SW 1271 (cell line): ENCODE results near the gene GOLGA6L2.
"Not testable (repeated sequence)": the region's sequence is repeated elsewhere in the genome, so short reads cannot be mapped to it uniquely, and the experiment has no call there.

ENCODE experiments used
- DNase-seq, 2 experiments: peaks; one replicate each; lab custom pipeline; 2025; lab: John Stamatoyannopoulos, UW

The GOLGA6L2 gene, protein sequence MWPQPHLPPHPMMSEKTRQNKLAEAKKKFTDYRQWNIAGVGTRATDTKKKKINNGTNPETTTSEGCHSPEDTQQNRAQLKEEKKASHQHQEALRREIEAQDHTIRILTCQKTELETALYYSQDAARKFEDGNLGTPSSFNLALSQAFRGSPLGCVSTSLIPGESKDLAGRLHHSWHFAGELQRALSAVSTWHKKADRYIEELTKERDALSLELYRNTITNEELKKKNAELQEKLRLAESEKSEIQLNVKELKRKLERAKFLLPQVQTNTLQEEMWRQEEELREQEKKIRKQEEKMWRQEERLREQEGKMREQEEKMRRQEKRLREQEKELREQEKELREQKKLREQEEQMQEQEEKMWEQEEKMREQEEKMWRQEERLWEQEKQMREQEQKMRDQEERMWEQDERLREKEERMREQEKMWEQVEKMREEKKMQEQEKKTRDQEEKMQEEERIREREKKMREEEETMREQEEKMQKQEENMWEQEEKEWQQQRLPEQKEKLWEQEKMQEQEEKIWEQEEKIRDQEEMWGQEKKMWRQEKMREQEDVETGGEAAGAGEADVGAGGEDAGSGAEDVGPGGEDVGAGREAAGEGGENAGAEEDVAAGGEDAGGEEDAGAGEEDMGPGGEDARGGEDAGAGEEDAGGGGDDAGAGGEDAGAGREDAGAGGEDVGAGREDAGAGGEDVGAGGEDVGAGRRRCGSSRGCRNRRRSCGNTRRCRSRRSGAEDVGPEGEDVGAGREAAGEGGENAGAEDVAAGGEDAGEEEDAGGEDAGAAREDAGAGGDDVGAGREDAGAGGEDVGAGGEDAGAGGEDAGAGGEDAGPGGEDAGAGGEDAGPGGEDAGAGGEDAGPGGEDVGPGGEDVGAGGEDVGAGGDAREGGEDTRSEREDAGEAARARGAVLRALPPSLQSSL

DNA sequence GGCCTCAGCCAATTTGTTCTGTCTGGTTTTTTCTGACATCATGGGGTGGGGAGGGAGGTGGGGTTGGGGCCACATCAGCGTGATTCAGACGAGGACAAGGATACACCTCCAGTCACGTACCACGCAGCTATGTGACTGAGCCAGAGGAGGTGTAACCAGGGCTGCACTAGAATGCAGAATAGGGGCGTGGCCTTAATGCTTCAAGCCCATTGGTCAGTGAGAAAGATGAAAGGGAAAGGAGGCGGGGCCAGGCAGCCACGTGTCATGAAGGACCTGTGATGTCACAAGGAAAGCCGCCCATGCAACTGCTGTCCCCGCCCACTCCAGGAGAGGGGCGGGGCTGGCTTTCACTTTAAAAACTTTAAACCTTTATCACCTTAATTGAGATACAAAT lies at the start of gene GOLGA6L2:
Gene GOLGA6L2, minus strand, starts transcription at position 137 of the 394 bp plus-strand sequence. Its CDS starts 62 bp downstream, at position 75.
- DNase-seq = peak in 1 of 2 experiments; percentile 9

DNA sequence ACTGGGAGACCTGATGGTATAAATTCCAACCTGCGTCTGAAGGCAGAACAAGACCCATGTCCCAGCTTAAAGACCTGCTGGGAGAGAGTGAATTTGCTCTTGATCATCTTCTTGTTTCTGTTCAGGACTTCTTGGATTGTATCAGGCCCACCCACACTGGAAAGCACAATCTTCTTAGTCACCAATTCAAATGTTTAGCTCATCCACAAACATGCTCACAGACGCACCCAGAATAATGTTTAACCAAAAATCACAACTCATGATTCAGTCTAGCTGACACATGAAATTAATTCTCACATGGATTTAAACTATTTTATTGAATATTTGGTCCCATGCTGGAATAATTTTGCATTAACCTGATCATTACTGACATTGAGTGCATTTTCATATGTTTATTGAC lies 37.8 kb upstream of the GOLGA6L2 start:
- no peak for DNase-seq

DNA sequence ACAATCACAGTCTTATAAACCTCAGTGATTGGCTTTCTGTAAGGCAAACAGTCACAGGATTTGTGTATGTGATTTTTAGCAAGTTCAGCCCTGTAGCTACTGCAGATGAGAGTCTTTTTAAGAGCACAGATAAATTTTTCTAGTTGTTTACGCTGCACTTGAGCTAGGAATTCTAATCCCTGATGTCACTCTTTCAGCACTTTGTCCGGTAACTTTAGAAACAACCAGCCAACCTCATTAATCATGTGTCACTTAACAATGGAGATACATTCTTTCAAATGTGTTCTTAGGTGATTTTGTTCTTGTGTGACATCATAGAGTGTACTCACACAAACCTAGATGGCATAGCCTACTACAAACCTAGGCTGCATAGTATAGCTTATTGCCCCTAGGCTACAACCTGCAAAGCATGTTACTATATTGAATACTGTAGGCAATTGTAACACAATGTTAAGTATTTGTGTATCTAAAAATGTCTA lies 36.8 kb upstream of the GOLGA6L2 start:
- DNase-seq = no peak

DNA sequence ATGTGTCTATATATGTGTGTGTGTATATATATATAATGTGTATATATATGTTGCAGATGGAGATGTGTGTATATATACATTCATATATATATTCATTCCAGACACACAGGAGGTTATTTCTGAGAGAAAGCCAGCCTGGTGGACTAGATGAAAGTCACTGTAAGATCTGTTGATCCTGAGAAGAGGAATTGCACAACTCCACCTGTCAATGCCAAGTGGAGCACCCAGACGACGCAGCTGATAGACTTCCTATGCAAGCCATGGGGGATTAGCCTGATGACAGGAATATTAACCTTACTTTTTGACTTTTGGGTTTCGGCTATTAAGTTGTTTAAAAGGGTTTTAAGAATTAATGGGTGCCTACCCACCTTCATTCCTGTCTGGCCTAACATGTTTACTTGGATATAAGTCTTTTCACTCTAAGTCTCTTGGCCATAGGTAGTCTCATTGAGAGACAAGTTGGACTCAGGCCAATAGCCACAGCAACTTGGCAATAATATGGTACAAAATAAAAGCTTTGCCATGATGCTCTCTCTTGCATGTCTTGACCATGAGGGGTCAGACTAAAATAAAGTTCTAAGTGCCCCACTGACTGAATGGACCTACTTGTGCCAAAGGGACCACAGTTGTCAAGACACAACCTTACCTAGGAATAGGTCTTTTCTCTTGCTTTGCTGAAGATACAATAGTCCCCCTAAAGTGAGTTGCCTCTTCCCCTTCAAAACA lies 35.9 kb upstream of the GOLGA6L2 start:
- no peak for DNase-seq

DNA sequence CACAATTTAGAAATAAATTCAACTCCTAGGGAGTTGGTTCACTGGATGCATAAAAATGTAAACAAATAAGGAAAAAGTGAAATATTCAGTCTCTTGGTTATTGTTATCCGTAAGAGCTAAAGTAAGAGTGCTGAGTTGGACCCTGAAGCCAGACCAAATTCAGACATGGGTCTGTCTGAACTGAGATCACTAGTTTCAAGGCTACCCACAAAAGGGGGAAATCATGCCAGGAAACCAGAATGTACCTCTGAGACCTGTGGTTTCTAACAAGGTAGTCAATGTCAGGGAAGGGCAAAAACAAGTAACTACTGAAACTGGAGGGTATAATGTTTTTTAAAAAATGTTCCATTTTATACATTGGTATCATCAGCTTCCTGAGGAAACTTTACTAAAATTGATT lies 35.2 kb upstream of the GOLGA6L2 start:
- DNase-seq = no peak

DNA sequence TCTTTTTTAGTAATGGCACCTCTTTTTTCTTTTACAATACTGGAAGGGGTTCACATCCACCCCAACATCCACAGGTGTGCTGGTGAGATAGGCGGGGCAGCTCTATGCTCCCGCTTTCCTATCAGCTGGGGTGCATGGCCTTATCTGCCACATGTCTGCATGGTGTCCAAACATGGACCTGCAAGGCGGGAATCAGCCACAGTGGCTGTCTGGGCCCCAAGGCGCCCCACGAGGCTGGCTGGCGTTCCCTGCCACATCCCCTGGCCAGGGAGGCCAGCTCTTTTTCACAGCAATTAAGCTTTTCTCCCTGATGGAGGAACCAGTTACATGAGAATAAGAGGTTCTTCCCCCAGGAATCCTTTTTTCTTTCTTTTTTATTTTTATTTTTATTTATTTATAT lies 30.9 kb upstream of the GOLGA6L2 start:
- no peak for DNase-seq

DNA sequence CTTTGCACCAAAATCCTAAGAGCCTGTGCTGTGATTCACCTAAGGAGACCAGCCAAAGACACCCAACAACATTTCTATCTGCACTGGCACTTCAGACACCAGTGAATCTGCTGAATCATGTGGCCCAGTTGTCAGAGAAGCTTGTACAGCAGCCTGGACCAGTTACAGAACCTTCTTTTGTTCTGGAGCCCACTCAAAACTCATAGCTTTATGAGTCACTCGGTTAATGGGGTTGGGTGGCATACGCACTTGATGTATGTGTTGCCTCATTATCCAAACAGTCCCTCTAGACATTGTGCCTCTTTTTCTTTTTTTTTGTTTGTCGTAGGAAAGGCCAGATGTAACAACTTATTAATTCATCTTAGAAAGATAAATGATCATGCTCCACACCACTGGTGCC lies 25.6 kb upstream of the GOLGA6L2 start:
- no peak for DNase-seq

DNA sequence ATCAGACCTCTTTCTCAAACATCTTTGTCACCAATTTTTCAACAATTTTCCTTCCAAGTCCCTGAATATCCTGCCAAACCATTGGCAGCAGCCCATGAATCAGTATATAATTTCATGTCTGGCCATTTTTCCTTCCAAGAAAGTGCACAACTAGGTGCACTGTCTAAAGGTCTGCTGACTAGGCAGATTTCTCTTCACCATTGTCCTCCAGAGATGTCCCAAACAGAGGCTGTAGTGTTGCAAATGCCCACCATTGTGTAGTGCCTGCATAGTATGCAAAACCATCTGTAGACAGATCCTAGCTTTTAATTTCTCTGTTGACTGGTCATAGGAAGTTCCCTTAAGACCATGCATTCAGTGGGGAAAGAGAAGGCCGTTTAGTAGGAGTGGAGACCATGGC lies 25.0 kb upstream of the GOLGA6L2 start:
- no peak for DNase-seq

DNA sequence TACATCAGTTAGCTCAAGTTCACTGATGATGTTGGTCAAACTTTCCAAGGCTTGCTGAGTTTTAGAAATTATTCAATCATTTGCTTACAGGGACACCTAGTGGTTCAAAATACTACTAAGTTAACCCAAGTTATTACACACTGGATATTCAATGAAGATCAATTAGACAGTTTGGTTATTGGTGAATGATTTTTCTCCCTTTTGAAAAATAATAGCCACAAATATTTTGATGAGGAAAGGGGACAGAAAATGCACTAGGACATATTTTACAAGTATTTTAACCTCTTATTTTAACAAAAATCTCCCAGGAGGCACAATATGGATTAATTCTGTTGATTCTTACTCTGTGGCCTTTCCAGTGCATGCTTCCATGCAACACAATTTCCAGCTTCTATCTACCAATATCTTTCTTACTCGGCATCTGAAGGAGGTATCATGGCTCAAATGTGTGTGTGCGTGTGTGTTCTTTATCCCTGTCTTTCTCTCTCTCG lies 20.1 kb upstream of the GOLGA6L2 start:
- DNase-seq = peak in 1 of 2 experiments; percentile 6

DNA sequence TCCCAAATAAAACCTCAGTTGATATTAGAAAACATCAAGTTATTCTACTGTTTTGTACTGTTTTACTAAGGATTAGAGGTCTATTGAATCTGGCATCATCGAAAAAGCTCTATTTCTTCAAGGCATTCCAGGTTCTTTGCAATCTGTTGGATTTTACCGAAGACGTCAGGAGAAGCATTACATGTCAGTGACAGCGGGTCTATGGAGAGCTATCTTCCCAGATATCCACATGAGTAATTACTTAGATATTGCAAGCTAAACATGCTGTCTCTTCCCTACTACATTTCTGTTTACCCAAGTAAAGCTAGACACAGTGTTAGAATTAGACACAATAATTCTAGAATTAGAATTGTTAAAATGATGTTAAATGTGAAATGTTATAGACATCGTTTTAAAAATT lies 10.8 kb upstream of the GOLGA6L2 start:
- no peak for DNase-seq

DNA sequence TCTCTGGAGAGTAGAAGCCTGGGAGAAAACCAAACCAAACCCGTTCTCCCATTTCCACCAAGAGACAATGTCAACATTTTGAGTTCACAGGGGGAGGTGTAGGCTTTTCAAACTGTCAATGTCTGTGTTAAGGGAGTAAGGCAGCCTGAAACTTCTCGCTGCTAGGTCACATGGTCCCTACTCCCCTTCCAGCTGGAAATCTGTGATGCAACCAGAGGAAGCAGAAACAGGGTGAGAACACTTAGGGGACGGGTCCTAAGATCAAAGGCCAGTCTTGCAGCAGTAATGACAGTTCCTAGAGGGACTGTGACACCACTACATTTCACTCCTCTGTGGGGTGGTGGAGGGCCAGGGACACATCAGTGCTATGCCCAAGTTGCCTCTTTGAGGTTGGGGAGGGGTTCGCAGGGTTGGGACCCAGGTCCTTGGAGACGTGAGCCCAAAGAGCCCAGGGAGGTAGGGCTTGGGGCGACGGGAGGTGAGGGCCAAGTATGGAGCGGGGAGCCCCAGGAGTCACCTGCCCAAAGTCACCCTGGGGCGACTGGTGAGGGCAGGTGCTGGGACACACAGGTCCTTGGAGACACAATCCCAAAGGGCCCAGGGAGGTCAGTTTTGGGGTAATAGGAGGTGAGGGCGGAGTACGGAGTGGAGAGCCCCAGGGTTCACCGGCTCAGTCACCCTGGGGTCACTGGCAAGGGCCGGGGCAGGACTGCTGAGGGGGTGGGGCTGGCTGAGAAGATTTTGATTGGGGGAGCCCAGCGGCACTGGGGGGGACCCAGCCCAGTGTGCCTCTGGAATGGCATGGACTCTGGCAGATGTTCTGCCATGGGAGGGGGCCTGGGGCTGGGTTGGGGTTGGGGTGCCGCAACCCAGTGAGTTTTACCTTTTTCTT lies 582 bp downstream of the GOLGA6L2 start:
- no peak for DNase-seq

DNA sequence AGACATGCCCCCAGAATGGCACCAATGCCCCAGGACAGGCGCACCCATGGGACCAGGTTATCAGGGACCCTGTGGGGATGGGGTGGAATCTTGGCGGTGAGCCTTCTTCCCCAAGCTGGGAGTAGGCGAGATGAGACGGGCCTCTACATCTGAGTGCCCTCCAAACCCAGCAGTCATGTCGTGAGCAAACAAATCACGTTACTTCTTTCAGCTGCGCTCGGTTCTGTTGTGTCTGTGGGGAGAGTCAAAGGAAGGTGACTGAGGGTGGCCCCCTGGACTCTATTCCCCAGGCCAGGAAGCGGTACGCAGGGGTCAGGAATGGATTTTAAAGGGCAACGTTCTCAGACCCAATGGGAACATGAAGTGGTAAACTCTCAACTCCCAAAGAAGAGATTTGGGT lies 2.8 kb downstream of the GOLGA6L2 start:
- no peak for DNase-seq

DNA sequence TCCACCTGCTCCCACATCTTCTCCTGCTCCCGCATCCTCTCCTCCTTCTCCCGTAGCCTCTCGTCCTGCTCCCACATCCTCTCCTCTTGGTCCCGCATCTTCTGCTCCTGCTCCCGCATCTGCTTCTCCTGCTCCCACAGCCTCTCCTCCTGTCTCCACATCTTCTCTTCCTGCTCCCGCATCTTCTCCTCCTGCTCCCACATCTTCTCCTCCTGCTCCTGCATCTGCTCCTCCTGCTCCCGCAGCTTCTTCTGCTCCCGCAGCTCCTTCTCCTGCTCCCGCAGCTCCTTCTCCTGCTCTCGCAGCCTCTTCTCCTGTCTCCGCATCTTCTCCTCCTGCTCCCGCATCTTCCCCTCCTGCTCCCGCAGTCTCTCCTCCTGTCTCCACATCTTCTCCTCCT lies 5.8 kb downstream of the GOLGA6L2 start:
- no peak for DNase-seq

DNA sequence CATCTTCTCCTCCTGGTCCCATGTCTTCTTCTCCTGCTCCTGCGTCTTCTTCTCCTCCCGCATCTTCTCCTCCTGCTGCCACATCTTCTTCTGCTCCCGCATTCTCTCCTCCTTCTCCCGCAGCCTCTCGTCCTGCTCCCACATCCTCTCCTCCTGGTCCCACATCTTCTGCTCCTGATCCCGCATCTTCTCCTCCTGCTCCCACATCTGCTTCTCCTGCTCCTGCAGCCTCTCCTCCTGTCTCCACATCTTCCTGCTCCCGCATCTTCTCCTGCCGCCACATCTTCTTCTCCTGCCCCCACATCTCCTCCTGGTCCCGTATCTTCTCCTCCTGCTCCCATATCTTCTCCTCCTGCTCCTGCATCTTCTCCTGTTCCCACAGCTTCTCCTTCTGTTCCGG lies 6.4 kb downstream of the GOLGA6L2 start:
- DNase-seq = no peak

DNA sequence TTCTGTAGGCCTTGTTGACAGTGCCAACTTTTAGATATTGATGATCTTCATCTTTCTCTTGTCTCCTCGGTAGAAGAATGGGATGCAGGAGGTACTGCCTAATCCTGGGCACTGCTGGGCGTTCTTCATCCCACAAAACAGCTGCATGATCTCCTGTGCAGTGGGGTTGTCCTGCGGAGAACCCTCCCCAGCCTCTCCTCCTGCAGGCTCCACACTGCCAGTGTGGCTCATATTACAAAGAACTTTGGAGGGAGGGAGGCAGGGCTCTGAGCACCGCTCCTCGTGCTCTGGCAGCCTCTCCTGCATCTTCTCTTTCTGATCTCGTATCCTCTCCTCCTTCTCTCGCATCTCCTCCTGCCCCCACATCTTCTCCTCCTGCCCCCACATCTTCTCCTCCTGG lies 7.5 kb downstream of the GOLGA6L2 start:
- no peak for DNase-seq

DNA sequence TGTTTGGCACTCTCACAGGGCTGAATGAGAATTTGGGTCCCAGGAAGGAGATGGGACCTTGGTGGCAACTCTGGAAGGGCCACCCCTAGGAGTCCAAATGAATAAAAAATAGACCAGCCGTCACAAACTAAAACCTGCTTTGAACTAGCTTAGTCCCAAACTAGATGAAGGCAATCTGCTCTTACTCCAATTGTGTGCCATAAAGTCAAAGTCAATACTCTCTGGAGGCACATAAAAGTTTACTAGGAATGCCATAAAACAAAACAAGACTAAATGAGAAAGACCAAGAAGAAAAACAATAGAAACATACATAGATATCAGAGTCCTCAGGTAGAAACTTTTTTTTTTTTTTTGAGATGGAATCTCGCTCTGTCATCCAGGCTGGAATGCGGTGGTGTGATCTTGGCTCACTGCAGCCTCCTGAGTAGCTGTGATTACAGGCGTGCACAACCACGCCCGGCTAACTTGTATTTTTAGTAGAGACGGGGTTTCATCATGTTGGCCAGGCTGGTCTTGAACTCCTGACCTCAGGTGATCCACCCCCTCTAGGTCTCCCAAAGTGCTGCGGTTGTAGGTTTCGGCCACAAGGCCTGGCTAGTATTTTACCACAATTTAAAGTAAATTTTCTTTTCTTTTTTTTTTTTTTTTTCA lies 8.1 kb downstream of the GOLGA6L2 start:
- no peak for DNase-seq

DNA sequence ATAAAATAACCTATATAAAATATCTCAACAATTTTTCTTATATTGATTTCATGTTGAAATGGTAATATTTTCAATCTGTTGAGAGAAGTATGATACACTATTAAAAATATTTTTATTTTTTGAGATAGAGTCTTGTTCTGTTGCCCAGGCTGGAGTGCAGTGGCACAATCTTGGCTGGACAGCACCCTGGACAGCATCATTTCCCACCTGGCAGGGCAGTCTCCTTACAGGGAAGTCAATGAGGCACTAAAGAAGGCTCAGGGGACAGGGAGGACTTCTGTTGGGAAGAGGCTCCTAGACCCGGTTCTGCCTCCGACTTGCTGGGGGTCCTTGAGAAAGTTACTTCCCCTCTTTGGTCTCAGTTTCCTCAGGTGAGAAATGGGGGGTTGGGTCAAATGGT lies 9.4 kb downstream of the GOLGA6L2 start:
- DNase-seq = no peak

DNA sequence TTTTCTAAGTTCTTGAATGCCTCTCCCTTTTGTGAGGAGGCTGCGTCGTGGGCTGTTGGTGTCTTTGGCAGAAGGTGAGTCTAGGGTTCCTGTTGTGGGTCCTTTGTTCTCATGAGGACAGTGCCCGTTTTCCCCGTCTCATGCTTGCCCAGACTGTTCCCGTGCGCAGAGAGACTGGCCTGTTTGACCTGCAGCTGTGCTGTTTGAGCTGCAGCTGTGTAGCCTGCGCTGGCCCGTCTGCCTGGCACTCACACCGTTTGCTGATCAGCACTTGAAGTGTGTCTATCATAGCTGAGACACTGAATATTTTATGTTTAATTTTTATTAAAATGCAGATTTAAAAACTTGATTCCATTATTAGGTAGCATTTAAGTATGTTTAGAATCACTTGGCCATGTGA lies 9.9 kb downstream of the GOLGA6L2 start:
- no peak for DNase-seq

DNA sequence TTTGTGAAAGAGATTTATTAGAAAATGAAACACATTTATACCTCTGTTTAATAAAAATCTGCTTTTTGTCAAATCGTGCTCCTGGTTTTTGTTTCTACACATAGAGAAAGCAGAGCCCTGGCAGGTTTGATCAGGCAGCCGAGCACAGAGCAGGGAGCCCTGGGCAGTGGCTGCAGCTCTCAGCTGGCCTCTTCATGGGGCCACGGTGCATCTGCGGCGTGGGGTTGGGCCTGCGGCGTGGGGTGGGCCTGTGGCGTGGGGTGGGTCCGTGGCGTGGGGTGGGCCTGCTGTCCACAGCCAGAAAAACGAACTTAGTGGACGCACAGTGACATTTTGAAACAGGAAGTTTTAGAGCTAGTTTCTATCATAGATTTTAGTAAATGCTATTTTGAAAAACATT lies 10.6 kb downstream of the GOLGA6L2 start:
- DNase-seq = no peak

DNA sequence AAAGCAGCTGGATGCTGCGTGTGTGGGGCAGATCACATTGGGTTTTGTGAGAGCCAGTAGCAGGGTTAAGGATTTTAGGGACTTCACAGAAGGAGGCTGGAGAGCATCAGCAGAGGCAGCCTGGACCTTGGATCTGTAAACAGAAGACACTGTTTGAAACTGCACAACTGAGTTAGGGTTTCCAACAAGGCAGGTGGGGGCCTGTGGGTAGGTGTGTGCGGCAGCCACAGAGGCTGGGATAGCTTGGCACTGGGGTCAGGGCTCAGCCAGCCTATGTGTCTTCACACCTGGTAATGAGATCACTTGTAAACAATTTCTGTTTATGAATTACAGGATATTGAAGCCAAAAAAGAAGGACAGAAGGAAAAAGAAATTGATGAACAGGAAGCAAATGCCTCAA lies 12.3 kb downstream of the GOLGA6L2 start:
- not testable (repeated sequence) for DNase-seq

DNA sequence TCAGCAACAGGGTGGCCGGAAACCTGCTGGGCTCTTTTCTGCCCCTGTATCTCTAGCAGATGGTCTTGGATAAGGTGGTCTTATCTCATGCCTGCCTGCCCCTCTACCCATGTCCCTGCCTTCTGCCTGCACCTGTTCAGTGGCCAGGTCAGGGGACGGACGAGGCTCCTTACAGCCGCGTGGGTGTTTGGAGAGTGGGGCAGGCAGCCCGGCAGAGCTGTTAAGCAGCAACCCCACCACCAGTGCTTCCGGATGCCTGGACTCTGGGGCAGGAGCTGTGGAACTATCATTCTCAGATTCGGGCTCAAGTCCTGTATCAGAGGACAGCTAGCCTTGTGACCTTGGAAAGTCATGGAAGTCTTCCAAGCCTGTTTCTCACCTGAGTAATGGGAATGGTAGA lies 21.7 kb downstream of the GOLGA6L2 start:
- not testable (repeated sequence) for DNase-seq
